ENCODE results near the gene CREB5.
"Not testable (repeated sequence)": the region's sequence is repeated elsewhere in the genome, so short reads cannot be mapped to it uniquely, and the experiment has no call there.

CREB5 gene

DNA sequence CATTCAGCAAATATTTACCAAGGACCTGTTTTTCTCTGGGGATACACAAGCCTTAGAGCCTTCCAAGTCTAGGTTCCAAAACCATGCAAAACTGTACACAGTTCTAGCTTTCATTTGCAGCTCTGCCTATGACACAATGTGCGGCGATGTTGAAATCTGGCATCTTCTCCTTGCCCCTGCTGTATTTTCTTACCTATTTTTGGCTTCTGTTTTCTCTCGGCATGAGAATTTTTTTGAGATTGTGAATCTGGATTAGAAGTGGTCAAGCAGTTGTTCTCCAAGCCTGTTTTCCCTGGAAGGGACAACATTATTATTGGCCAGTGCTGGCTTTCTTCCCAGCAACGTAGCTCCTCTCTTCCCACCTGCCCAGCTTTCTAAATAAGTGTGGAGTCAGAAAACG lies 176.3 kb downstream of the CREB5 start:
- no peak for DNase-seq

DNA sequence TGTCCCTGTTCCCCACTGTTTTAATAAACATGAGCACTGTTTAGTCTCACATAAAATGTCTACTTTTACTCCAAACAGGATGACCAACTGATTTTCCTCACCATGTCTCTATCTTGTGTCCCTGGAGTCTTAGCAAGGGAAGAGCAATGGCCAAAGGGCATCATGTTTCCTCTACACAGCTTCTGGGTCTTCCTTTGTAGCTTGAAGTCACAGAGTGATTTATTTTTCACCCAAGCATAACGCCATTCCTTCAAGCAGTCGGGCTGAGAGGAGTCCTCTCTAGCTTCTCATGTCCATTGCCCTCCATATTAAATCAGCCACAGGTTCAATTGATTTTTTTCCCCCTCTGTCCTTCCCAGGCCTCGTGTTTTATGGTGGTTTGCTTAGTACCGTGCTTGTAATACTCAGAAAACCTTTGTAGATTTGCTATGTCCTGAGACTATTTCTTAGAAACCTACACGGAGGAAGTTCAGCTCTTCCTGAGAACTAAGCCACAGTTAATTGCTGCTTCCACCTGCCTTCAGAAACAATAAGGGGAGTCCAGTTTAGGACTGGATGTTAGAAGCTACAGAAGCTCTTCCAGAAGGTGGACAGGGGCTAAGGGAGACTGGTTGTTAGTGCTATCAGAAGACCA lies 178.8 kb downstream of the CREB5 start:
- DNase-seq: no peak

DNA sequence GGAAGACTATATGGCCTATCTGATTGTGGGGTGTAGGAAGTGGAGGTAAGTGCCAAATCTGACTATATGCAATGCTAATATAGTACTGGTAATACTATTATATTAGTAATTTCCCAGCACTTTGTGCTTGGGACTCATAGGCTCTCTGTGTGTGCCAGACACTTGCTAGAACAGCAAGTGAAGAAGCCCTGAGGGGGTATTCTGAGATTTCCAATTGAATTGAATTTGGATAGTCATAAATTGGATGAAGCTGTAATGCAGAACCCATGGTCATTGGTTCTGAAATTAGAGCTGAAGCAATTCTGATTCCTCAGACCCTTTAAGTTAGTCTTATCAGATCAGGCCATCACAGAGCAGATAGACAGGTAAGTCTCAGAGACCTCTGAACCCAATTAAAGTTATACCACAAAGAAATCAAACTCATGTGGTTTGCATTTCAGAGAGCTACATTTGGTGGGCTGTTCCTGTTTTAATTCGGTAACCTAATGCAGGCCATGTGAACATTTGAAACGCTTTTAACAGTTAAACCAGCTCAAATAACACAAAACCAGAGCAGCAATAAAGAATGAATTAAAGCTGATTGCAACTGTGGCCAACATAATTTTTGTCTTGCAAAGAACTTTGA lies 179.5 kb downstream of the CREB5 start:
- no peak for DNase-seq

DNA sequence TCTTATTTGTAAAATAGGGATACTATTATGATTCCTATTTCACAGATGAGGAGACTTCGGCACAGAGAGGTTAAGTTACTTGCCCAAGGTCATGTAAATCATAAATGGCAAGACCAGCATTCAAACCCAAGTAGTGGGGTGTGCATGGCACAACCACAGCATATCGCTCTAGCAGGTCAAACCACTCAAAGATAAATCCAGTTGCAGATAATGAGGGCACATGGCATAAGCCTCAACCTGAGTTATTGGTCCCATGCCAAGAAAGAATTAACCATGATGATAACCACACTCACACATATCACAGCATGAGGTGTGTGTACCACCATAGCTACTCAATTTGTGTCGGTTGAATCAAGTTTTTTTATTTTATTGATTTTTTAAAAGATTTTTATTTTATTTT lies 180.5 kb downstream of the CREB5 start:
- DNase-seq: no peak

DNA sequence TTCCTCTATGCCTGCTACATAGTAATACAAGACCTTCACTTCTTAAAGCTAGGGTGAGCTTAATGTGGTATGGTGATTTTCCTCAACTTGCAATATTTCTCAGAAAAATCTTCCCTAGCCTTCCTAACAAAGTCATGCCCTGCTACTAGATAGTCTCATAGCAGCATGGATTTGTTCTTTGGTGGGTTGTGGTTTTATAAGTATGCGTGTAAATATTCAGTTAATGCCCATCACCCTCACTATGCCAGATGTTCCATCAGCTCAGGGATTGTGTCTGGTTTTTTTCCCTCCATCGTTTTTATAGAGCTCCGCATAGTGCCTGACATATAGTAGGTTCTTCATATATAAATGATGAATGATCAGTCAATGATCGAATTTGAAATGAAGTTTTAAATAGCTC lies 182.8 kb downstream of the CREB5 start:
- DNase-seq: no peak

DNA sequence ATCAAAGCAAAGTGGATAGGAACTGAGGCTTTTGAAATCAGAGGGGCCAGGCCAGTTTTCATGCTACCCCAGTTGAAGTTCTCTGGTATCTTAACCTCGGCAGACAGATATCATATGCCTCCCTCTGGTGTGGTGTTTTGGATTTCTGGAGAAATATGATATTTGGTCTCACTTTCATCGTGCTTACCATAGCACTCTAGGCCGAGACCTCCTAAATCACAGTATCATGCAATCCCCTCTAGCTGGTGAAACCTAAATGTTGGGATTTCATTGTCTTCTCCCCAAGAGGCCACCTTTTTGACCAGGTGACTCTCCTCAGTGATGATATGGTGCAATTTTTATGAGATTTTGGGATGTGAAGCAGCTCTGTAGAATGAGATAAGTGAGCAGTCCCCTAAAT lies 183.5 kb downstream of the CREB5 start:
- DNase-seq: no peak

DNA sequence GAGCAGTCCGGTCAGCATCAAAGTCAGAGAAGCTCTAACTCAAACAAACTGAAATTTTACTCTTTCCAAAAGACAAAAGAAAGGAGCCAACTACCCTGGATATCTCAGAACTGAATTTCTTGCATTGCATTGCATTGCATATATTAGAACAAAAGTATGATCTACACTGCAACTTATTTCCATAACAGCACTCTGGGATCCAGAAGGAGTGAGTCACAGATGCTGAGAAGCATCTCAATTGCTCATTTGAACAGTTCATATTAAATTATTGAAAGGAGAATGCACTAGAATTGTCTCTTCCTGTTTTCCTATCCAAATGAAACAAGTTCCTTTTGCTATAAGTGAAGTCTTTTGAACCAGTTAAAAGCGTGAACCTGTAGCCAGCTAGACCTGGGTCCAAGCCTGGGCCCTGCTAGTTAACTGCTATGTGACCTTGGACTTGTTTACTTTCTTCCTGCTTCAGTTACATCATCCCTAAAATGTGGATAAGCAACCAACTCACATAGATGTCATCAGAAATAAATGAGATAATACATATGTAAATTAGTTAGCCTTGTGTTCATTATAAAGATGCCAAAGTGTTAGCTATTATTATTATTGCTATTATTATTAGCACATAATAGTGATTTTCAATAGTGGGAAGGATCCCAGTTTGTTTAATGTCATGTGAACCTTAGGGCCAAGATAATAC lies 184.1 kb downstream of the CREB5 start:
- DNase-seq: no peak

DNA sequence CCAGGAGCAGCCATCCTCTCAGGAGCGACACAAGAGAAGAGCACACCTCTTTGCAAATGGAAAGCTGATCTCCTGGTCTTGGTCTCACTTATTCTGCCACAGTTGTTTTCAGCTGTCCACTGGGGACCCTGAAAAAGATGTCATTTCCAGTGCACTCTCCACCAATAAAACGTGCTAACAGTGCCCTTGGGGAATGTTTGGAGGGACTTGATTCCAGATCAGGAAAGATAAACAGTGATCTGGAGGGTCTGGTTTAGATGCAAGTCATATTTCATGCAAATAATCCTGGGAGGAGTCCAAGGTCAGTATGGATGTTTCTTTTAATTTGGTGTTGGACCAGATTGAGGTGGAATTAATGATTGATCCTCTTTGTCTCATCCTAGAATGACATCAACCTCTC lies 185.0 kb downstream of the CREB5 start:
- no peak for DNase-seq

DNA sequence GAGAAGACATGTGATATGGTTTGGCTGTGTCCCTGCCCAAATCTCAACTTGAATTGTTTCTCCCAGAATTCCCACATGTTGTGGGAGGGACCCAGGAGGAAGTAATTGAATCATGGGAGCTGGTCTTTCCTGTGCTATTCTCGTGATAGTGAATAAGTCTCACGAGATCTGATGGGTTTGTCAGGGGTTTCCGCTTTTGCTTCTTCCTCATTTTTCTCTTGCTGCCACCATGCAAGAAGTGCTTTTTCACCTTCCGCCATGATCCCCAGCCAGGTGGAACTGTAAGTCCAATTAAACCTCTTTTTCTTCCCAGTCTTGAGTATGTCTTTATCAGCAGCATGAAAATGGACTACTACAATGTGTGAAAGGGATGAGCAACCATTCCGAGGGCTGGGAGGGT lies 185.7 kb downstream of the CREB5 start:
- not testable (repeated sequence) for DNase-seq

DNA sequence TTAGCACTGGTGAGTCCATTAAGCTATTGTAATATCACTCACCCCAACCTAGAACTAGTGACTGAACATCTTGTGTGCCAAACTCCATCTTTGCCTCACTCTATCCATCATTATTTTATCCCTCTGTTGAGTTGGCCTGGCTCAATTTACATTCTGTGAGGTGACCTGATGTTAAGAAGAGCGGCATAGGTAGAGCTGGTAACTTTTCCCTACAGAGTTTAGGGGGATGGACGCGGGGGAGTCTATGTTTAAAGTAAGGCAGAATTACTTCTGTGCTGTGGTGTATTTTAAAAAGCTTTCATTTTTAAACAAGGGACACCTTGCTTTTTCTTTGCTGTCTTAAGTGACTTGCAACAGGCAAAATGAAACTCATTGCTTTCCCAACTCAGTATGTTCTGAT lies 186.3 kb downstream of the CREB5 start:
- no peak for DNase-seq

DNA sequence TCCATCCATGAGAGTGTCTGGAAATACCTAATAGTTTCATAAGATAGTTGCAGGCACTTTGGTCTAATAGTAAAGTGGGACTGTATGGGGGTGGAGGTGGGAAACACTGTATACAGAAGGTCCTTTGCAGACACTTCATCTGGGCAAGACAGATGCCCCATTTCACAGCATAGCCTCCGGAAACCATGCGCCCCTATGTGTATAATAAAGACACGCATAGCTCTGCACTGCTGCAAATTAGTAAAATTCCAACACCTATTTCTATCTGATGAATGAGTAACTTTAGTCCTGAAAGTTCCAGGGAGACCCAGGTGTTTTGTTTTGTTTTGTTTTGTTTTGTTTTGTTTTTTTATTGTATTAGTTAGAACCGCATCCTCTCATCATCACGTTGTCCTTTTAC lies 187.1 kb downstream of the CREB5 start:
- DNase-seq: no peak

DNA sequence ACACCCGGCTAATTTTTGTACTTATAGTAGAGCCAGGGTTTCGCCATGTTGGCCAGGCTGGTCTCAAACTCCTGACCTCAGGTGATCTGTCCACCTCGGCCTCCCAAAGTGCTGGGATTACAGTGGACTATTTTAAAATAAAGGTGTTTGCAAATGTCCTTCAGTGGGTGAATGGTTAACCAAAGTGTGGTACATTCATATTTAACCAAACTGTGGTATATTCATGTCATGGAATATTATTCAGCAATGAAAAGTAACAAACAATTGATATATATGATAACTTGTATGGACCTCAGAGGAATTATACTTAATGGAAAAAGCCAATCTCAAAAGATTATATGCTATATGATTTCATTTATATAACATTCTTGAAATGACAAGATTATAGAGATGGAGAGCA lies 190.0 kb downstream of the CREB5 start:
- no peak for DNase-seq

DNA sequence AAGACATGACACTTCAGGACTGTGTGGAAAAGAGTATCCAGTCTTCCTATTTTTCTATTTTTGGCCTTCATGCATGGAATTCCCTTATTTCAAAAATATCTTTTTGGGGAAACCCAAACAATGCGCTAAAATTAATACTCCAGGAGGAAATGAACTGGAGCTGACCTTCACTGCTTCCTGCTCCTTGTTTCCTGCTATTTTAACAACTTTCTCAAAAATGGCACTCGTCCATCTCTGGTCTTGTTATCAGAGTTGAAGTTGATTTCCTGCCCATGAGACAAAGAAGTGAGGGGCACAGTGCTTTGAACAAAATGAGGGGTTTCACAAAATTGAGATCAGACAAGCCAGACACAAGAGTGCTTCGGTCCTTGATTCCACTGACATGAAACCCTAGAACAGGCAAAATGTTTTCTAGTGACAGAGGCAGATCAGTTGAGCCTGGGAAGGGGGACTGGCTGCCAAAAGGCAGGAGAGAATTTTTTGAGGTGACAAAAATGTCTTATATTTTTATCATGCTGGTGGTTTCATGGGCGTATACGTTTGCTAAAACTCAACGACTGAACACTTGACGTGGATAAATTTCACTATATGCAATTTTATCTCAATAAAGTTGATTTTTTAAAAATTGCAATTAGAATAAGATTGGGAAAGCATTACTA lies 193.2 kb downstream of the CREB5 start:
- DNase-seq: no peak

DNA sequence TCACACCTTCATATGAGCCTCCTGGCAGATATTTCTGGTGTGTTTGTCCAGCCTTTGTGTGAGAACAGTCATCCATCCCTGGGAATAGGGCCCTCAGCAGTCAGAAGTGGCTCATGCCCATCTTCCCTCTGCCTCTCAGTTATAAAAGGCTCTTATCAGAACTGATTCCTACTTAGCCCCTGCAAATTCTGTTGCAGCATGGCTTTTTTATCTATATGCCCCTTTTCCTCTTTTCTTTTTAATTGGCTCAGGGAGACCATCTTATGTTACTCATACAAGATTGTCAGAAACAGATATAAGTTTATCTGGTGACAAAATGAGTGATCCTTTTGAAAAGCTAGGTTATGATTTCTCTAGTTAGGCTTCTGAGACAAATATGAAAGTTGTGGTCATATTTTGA lies 194.1 kb downstream of the CREB5 start:
- DNase-seq: no peak

DNA sequence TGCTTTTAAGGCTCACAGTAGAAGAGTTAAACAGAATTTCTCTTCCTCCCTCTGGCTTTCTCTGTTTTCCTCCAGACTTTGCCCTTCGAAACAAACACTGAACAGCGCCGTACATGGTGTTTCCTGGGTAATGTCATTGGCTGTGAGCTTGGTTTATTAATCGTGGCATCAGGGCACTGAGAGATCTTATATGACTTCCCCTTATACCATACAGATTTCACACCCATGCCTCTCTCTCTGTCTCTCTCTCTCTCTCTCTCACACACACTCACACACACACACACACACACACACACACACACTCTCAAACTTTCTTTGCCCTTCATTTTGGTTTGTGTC lies 195.5 kb downstream of the CREB5 start:
- DNase-seq: no peak

DNA sequence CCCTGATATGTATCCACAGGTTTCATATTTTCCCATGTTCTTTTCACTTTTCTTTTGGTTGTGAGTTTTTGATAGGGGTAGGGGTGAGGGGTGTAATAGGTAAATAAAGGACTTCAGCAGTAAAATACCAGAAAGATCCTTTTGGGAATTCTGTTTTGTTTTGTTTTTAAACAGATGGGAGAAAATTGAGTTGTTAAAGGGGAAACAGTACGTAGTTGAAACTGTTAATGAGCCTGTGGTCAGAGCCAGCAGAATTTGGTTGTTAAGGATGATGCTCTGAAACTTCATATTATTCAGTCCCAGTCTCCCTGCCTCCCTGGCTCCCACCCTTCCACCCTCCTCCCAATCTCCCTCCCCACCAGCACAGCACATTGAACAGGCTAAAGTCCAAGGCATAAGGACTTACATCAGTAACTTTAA lies 195.9 kb downstream of the CREB5 start:
- no peak for DNase-seq

DNA sequence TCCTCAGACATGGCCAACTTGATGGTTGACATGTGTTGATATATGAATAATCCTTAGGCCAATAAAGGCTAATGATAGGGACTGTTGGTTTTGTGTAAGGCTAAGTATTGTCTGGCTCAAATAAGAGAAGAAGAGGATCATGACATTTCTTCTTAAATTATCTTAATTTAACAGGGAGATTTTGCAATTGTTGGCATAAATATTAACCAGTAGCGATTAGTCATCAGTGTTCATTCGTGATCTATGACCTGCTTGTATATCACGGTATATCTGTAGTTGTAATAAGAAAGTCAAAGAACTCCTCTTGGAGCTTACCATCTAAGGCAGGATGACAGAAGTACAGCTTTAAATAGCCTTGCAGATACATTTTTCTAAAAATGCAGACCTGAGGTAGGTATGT lies 196.4 kb downstream of the CREB5 start:
- no peak for DNase-seq

DNA sequence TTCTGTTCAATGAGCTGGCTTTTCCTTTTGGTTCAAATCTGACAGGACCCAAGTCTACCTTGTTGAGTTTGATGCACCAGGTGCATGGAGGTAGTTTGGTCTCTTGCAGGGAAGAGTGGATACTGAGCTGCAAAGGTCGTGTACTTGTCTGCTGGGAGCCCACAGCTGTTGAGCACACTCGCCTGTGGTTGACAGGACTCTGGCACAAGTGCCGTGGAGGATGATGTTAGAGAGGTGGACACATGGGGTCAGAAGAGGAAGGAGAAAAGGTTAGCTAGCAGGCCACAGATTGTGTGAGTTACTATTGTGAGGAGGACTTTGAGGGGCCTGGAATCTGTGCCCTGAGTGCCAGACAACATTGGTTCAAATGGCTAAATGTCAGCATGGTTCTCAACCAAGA lies 197.3 kb downstream of the CREB5 start:
- no peak for DNase-seq

DNA sequence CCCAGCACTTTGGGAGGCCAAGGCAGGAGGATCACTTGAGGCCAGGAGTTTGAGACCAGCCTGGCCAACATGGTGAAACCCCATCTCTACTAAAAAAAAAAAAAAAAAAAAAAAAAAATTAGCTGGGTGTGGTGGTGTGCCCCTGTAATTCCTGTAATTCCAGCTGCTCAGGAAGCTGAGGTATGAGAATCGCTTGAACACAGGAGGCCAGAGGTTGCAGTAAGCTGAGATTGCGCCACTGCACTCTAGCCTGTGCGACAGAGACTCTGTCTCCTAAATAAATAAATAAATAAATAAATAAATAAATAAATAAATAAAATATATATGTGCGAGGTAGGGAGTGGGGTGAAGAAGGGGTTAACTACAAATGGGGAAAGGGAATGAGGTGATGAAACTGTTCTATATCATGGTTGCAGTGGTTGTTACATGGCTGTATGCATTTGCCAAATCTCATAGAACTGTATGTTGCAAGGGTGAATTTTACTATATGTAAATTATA lies 199.1 kb downstream of the CREB5 start:
- not testable (repeated sequence) for DNase-seq

DNA sequence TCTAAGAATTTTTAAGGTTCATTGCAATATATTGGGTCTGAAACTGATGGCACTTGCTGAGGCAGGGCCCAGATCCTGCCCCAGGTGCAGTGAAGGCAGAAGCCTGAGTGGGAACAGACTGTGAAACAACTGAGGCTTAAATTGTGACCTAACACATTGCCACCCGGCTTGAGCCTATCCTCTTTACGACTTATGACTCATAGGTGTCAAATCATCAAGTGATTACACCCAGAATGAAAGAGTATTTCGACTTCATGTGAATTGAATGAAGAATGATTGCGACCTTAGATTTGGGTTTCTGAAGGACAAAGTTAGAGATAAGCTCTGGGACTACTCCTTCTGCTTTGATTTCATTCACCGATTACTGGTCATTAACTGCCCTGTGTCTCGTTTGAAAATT lies 200.9 kb downstream of the CREB5 start:
- no peak for DNase-seq

DNA sequence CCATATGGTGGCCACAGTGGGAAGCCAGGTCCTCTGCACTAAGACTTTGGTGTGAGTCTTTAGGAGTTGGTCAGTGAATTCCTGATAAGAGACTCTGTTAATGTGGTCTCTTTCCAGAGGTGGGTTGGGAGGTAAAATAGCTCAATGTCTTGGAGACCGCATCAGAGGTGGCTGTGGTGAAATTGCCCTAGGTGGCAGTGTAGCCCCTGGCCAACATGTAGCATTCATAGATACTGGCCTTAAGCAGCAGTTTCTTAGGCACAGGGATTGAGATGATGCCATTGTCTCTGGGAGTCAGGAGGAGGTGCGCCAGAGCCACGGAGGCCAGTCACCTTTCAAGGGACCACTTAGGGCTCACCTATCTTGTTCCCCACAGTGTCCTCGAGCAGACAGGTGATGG lies 202.8 kb downstream of the CREB5 start:
- DNase-seq: no peak

DNA sequence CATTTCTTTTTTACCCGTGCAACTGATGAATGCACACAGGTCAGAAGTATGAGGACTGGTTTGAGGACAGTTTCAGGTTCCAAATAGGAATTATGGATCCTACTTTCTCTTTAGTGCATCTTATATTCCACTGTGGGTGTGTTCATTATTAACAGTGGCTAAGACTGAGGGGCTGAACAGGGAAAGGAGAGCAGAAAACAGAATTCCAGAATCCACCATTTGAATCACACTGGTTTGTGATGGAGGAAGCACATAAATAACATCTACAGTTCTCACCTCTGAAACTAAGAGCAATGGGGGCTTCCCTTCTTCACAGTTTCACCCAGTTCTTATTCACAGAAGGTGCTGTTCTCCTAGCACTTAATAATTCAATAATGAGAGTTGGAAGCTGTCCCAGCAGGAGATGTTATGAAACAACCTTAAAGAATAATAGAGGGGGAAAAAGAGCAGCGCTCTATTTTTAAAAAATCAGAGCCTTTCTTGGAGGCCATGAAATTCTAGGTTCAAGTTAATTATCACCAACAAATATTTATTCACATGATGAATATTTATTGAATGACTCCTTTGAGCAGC lies 205.1 kb downstream of the CREB5 start:
- no peak for DNase-seq

DNA sequence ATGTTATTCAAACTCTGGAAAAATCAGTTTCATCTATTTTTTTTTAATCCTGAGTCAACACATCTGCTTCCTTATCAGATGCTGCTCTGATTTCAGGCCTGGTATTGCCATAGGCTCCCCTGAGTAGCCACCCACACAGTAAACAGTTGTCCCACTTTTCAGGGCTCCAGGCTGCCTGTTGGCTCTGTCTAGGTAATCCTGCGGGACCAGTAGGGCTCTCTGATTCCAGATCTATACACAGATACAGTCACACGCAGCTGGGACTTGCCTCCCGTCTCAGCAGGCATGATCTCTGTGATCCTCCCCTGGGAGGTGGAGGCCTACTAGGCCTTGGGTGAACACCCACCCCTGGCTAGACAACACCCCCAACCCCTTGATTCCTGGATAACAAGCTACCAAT lies 206.1 kb downstream of the CREB5 start:
- no peak for DNase-seq

DNA sequence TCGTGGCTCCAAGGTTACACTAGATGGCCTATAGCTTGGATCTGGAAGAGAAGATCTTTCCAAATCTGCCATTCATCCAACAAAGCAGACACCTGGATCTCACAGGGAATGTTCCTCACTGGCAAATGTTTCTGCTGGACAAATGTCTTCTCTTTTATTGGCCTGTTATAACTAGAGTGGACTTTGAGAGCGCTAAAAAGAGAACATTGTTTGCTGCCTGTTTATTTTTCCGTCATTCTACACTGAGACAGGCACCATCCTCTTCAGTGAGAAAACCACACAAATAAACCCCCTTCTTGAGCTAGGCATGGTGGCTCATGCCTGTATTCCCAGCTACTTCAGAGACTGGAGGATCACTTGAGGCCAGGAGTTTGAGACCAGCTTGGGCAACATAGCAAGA lies 206.9 kb downstream of the CREB5 start:
- no peak for DNase-seq
